ENCODE measurements around the gene NDUFS8. TPM values are rescaled to one million over a fixed set of nuclear protein-coding genes. Genes with fewer than 3 reads are reported as not detected.

The NDUFS8 gene
- total and polyA plus RNA-seq, 2 of the 13 experiments (the other 11 are each of a cell fraction or from before 2014, with no cell fraction given), result 96.7 to 158 TPM

- TF ChIP-seq ZNF280D (CRISPR knock-in tag; IDR thresholded peaks at IDR 0.05) (no peak), KDM5A (IDR thresholded peaks at IDR 0.05; ENCODE audit: borderline replicate concordance, low read length) (no peak; the same call in 1 of the 2 replicates), ZNF883 (CRISPR knock-in tag; IDR thresholded peaks at IDR 0.05; ENCODE audit: not compliant biosample characterization) (no peak), ZBTB34 (CRISPR knock-in tag; IDR thresholded peaks at IDR 0.05) (no peak), ZNF816 (CRISPR knock-in tag; IDR thresholded peaks at IDR 0.05; ENCODE audit: borderline replicate concordance) (no peak), CENPBD1 (CRISPR knock-in tag; IDR thresholded peaks at IDR 0.05; ENCODE audit: borderline replicate concordance, low read depth) (no peak), ZNF282 (IDR thresholded peaks at IDR 0.05; ENCODE audit: partially characterized antibody) (no peak), ZNF709 (CRISPR knock-in tag; IDR thresholded peaks at IDR 0.05) (peak; percentile 64; the same call in 1 of the 2 replicates), ZNF691 (CRISPR knock-in tag; IDR thresholded peaks at IDR 0.05; ENCODE audit: borderline replicate concordance, low read depth) (peak; percentile 91), ZMAT5 (CRISPR knock-in tag; IDR thresholded peaks at IDR 0.05; ENCODE audit: borderline replicate concordance, low read depth) (no peak), GABPA (IDR thresholded peaks at IDR 0.05; ENCODE audit: low read depth, low read length) (no peak), GABPA (CRISPR knock-in tag; IDR thresholded peaks at IDR 0.05; ENCODE audit: low read depth) (peak; percentile 68), HNRNPUL1 (IDR thresholded peaks at IDR 0.05; ENCODE audit: low read depth, low read length) (no peak), HMG20B (CRISPR knock-in tag; conservative IDR thresholded peaks at IDR 0.05) (peak; percentile 85), ETV5 (CRISPR knock-in tag; IDR thresholded peaks at IDR 0.05; ENCODE audit: borderline replicate concordance) (peak; percentile 63; the same call in 1 of the 2 replicates), CERS6 (CRISPR knock-in tag; IDR thresholded peaks at IDR 0.05) (no peak), THRA (CRISPR knock-in tag; IDR thresholded peaks at IDR 0.05; ENCODE audit: borderline replicate concordance) (peak; percentile 99), ZNF33A (CRISPR knock-in tag; IDR thresholded peaks at IDR 0.05; ENCODE audit: borderline replicate concordance) (0 out of 2 replicates have a peak, but pooled peaks have one; percentile 20), SALL1 (CRISPR knock-in tag; IDR thresholded peaks at IDR 0.05) (peak; percentile 95), PCBP2 (optimal IDR thresholded peaks at IDR 0.05; ENCODE audit: low read depth, low read length, poor library complexity, severe bottlenecking) (no peak), RBM39 (IDR thresholded peaks at IDR 0.05; ENCODE audit: low read depth, low read length, poor library complexity, severe bottlenecking) (peak; percentile 69)
Observed at GRCh38 chr11:68038226-68038717, 7.8 kb downstream of the NDUFS8 start (continued).
